Liver (tissue), 9 donors: ENCODE data around the gene GULP1. TPM values are rescaled to one million over a fixed set of nuclear protein-coding genes. Genes with fewer than 3 reads are reported as not detected.

Source experiments
- DNase-seq: peaks from one replicate; pipeline ENCODE4 v3.0.0-alpha.2; 2017; ENCODE audit warnings: low spot score
- H3K27ac ChIP-seq, 2 donors: one replicate each; pipeline ENCODE4 v1.7.0; 2013; ENCODE audit warnings: inconsistent platforms in 2 of 2, low read length in 2 of 2, control low read depth in 1 of 2, low read depth in 1 of 2, mild to moderate bottlenecking in 1 of 2
- H3K27me3 ChIP-seq, 4 donors: one replicate each; pipeline versions ENCODE4 v1.6.1 to v1.7.0; 2013; ENCODE audit warnings: low read length in 3 of 4, inconsistent platforms in 1 of 4, mild to moderate bottlenecking in 1 of 4, moderate library complexity in 1 of 4; ENCODE audit not compliant: control insufficient read depth in 4 of 4, insufficient read depth in 4 of 4
- H3K36me3 ChIP-seq, 4 donors: one replicate each; pipeline versions ENCODE4 v1.6.1 to v1.7.0; 2013; ENCODE audit warnings: low read length in 3 of 4, mild to moderate bottlenecking in 3 of 4, low read depth in 1 of 4, moderate library complexity in 1 of 4; ENCODE audit not compliant: control insufficient read depth in 4 of 4, insufficient read depth in 3 of 4
- H3K4me1 ChIP-seq, 4 donors: one replicate each; pipeline versions ENCODE4 v1.6.1 to v1.7.0; 2013; ENCODE audit warnings: low read length in 3 of 4, mild to moderate bottlenecking in 3 of 4, moderate library complexity in 1 of 4; ENCODE audit not compliant: control insufficient read depth in 4 of 4, insufficient read depth in 4 of 4
- H3K4me3 ChIP-seq, 3 donors: one replicate each; pipeline versions ENCODE4 v1.6.1 to v1.7.0; 2013; ENCODE audit warnings: low read length in 3 of 3, control low read depth in 1 of 3, low read depth in 1 of 3, mild to moderate bottlenecking in 1 of 3
- H3K9ac ChIP-seq, 2 donors: one replicate each; pipeline ENCODE4 v1.7.0; 2013; ENCODE audit warnings: low read length in 2 of 2, mild to moderate bottlenecking in 2 of 2, moderate library complexity in 2 of 2, control low read depth in 1 of 2, low read depth in 1 of 2
- H3K9me3 ChIP-seq, 4 donors: one replicate each; pipeline versions ENCODE4 v1.6.1 to v1.7.0; 2013; ENCODE audit warnings: low read length in 3 of 4; ENCODE audit not compliant: control insufficient read depth in 4 of 4
- EGR1 ChIP-seq, 2 donors: IDR thresholded peaks; 2 replicates each; pipeline ENCODE4 v1.6.1; 2016 to 2018; ENCODE audit warnings: antibody characterized with exemption in 2 of 2, low read depth in 2 of 2
- FOXA1 ChIP-seq: IDR thresholded peaks from 2 replicates; pipeline ENCODE4 v1.6.1; 2016; ENCODE audit warnings: antibody characterized with exemption
- FOXA2 ChIP-seq: IDR thresholded peaks from 2 replicates; pipeline ENCODE4 v1.6.1; 2016; ENCODE audit warnings: antibody characterized with exemption
- GABPA ChIP-seq, 2 donors: IDR thresholded peaks in 1 of 2; conservative IDR thresholded peaks in 1 of 2; 2 replicates each; pipeline ENCODE4 v1.6.1; 2016; ENCODE audit warnings: antibody characterized with exemption in 2 of 2, mild to moderate bottlenecking in 1 of 2, moderate library complexity in 1 of 2
- HNF4A ChIP-seq, 2 donors: conservative IDR thresholded peaks; 2 replicates each; pipeline ENCODE4 v1.6.1; 2016; ENCODE audit warnings: antibody characterized with exemption in 2 of 2, mild to moderate bottlenecking in 2 of 2
- HNF4G ChIP-seq: IDR thresholded peaks from 2 replicates; pipeline ENCODE4 v1.6.1; 2016; ENCODE audit warnings: antibody characterized with exemption
- JUND ChIP-seq, 2 donors: IDR thresholded peaks; 2 replicates each; pipeline ENCODE4 v1.6.1; 2016; ENCODE audit warnings: antibody characterized with exemption in 2 of 2
- NR2F2 ChIP-seq: IDR thresholded peaks from 2 replicates; pipeline ENCODE4 v1.6.1; 2016; ENCODE audit warnings: antibody characterized with exemption
- RAD21 ChIP-seq, 2 donors: IDR thresholded peaks; 2 replicates each; pipeline ENCODE4 v1.6.1; 2016; ENCODE audit warnings: antibody characterized with exemption in 2 of 2, mild to moderate bottlenecking in 2 of 2
- RXRA ChIP-seq, 2 donors: IDR thresholded peaks; 2 replicates each; pipeline ENCODE4 v1.6.1; 2017 to 2018; ENCODE audit warnings: antibody characterized with exemption in 2 of 2, mild to moderate bottlenecking in 1 of 2
- SP1 ChIP-seq: IDR thresholded peaks from 2 replicates; pipeline ENCODE4 v1.6.1; 2018; ENCODE audit warnings: antibody characterized with exemption, mild to moderate bottlenecking
- TAF1 ChIP-seq: conservative IDR thresholded peaks from 2 replicates; pipeline ENCODE4 v1.6.1; 2016; ENCODE audit warnings: antibody characterized with exemption, mild to moderate bottlenecking
- YY1 ChIP-seq: IDR thresholded peaks from 2 replicates; pipeline ENCODE4 v1.6.1; 2016; ENCODE audit warnings: antibody characterized with exemption, mild to moderate bottlenecking
- WGBS: extraction: QIAGEN DNeasy Blood & Tissue Kit; methylation state at CpG from one replicate; pipeline ENCODE4 v1.1.7; 2013; 5-methylcytosine and 5-hydroxymethylcytosine counted together
- polyA plus RNA-seq, 2 donors: library from polyadenylated mRNA; stranded (reverse) in 1 of 2; unstranded in 1 of 2; fragments of 200-250 nt in 1 of 2; fragments of >200 nt in 1 of 2; fragmentation: Nextera tagmentation in 1 of 2; extraction: Ambion mirVana in 1 of 2; gene quantifications; one replicate each; pipeline versions ENCODE4 v1.2.1 to v1.2.3, GENCODE V29; 2013 to 2015
- total RNA-seq, 2 donors: library from RNA; depleted of rRNA; stranded (reverse); fragments of >200 nt; gene quantifications; one replicate each; pipeline ENCODE4 v1.2.3, GENCODE V29; 2014
- TF ChIP-seq, protein P1 (sequence below): IDR thresholded peaks from 2 replicates; pipeline ENCODE4 v1.6.1; 2016; ENCODE audit warnings: antibody characterized with exemption
- TF ChIP-seq, protein P2 (sequence below): IDR thresholded peaks from 2 replicates; pipeline ENCODE4 v1.6.1; 2016; ENCODE audit warnings: antibody characterized with exemption
- TF ChIP-seq, protein P3 (sequence below): fragments of 150-350 bp; IDR thresholded peaks from 2 replicates; pipeline ENCODE4 v1.5.1; 2017; ENCODE audit warnings: improper control_type of control experiment, low read depth, low read length; ENCODE audit not compliant: missing input control
- TF ChIP-seq, protein P4 (sequence below): IDR thresholded peaks from 2 replicates; pipeline ENCODE4 v1.6.1; 2016; ENCODE audit warnings: antibody characterized with exemption
- donor health status: healthy.
- donor health status: healthy.
- donor health status: healthy.
- donor health status: healthy.
- donor health status: healthy.

Gene GULP1
- total and polyA plus RNA-seq, 4 donors, result 0.53 to 6.9 (median 0.89) TPM

DNA sequence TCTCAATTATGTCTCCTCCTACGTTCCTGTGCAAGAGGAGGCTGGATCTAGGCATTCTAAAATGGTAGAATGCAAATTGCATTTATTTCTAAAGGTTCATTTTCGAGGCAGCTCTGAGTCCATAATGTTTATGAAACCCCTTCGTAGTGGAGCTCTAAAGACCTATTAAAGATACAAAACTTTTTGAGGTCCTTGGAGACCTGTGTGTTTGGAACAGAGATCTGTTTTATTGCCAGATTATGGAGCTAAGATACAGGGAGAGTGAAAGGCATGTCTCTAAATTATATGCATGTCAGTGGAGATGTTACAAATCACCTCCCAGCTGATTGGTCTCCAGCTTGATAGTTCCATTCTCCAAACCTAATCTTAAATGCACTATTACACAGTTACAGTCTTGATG is 335.8 kb downstream of the GULP1 start:
- DNase-seq, result no peak
- 68% methylated on average over 3 of the region's 3 CpGs for WGBS
- H3K9me3 ChIP-seq, result no peaks in the 10 kb centered on the region
- H3K9ac ChIP-seq, result no peak overlapping the region
- TF ChIP-seq HNF4A (conservative IDR thresholded peaks at IDR 0.05) (no peak), NR2F2 (no peak), TAF1 (no peak), GABPA (IDR thresholded peaks at IDR 0.05 in 1 of 2, conservative IDR thresholded peaks at IDR 0.05 in 1 of 2) (no peak), YY1 (no peak), FOXA2 (no peak), HNF4G (no peak), FOXA1 (no peak), JUND (IDR thresholded peaks at IDR 0.05) (no peak), RXRA (IDR thresholded peaks at IDR 0.05) (no peak), RAD21 (IDR thresholded peaks at IDR 0.05) (no peak), EGR1 (IDR thresholded peaks at IDR 0.05; ENCODE audit: low read depth in 2 of 2) (no peak), SP1 (no peak)
- TF ChIP-seq, protein P1, sequence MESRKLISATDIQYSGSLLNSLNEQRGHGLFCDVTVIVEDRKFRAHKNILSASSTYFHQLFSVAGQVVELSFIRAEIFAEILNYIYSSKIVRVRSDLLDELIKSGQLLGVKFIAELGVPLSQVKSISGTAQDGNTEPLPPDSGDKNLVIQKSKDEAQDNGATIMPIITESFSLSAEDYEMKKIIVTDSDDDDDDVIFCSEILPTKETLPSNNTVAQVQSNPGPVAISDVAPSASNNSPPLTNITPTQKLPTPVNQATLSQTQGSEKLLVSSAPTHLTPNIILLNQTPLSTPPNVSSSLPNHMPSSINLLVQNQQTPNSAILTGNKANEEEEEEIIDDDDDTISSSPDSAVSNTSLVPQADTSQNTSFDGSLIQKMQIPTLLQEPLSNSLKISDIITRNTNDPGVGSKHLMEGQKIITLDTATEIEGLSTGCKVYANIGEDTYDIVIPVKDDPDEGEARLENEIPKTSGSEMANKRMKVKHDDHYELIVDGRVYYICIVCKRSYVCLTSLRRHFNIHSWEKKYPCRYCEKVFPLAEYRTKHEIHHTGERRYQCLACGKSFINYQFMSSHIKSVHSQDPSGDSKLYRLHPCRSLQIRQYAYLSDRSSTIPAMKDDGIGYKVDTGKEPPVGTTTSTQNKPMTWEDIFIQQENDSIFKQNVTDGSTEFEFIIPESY, result no peak
- TF ChIP-seq, protein P2, sequence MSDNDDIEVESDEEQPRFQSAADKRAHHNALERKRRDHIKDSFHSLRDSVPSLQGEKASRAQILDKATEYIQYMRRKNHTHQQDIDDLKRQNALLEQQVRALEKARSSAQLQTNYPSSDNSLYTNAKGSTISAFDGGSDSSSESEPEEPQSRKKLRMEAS, result no peak
- TF ChIP-seq, protein P3, sequence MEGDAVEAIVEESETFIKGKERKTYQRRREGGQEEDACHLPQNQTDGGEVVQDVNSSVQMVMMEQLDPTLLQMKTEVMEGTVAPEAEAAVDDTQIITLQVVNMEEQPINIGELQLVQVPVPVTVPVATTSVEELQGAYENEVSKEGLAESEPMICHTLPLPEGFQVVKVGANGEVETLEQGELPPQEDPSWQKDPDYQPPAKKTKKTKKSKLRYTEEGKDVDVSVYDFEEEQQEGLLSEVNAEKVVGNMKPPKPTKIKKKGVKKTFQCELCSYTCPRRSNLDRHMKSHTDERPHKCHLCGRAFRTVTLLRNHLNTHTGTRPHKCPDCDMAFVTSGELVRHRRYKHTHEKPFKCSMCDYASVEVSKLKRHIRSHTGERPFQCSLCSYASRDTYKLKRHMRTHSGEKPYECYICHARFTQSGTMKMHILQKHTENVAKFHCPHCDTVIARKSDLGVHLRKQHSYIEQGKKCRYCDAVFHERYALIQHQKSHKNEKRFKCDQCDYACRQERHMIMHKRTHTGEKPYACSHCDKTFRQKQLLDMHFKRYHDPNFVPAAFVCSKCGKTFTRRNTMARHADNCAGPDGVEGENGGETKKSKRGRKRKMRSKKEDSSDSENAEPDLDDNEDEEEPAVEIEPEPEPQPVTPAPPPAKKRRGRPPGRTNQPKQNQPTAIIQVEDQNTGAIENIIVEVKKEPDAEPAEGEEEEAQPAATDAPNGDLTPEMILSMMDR, result no peak
- TF ChIP-seq, protein P4, sequence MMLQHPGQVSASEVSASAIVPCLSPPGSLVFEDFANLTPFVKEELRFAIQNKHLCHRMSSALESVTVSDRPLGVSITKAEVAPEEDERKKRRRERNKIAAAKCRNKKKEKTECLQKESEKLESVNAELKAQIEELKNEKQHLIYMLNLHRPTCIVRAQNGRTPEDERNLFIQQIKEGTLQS, result no peak
- no peaks in the 10 kb centered on the region for H3K36me3 ChIP-seq
- H3K27me3 ChIP-seq, result no peaks in the 10 kb centered on the region
- no peak overlapping the region for H3K4me3 ChIP-seq
- no peak overlapping the region for H3K27ac ChIP-seq
- no peaks in the 10 kb centered on the region for H3K4me1 ChIP-seq

DNA sequence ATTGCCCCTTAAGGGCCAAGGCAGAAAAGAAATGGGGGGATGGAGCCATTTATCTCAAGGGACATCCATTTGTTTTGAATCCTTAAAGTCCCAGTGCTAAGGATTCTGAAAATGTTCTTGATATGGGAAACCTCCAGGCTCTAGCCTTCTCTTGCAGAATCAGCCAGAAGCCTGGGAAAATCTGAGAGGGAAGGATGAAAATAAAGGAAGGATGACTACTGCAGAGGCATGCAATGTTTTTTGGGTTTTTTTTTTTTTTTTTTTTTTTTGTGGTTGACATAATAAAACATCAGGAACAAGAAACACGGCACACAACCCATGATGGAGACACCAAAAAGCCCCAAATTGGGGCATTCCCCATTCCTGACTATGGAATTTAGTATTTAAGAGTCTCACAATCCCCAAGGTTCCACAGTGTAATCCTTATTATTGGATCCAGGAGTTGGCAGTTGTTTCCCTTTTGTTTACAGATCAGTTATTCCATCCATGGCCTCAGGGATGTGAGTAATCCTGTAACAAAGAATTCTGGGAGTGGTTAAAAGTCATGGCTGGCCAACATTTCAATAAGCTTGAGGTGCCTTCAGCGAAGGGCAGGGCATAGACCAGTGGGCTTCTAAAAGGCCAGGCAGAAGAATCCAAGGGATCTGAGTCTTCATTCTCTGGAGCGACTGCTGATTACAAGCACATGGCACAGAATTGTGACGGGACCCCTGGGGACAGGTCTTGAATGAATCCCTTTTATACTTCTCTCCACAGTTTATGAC is 337.5 kb downstream of the GULP1 start:
- DNase-seq, result no peak
- TF ChIP-seq NR2F2 (no peak), YY1 (no peak), EGR1 (IDR thresholded peaks at IDR 0.05; ENCODE audit: low read depth in 2 of 2) (no peak), TAF1 (no peak), FOXA2 (no peak)
- TF ChIP-seq, protein P2, result no peak
- TF ChIP-seq, protein P4, result no peak
- no peak overlapping the region for H3K9ac ChIP-seq
- no peaks in the 10 kb centered on the region for H3K9me3 ChIP-seq
- no peak overlapping the region for H3K27ac ChIP-seq
- H3K4me3 ChIP-seq, result no peak overlapping the region
- no peaks in the 10 kb centered on the region for H3K27me3 ChIP-seq
- H3K4me1 ChIP-seq, result no peaks in the 10 kb centered on the region
- H3K36me3 ChIP-seq, result no peaks in the 10 kb centered on the region
- WGBS, result 60% methylated on average over 4 of the region's 4 CpGs
